Gastrocnemius medialis (tissue), 4 donors: ENCODE measurements around the gene ACIN1.
"Not testable (repeated sequence)": the region's sequence is repeated elsewhere in the genome, so short reads cannot be mapped to it uniquely, and the experiment has no call there.

ENCODE experiments used
- POLR2A ChIP-seq, 2 donors: fragments of 450-650 bp; IDR thresholded peaks; one replicate each; pipeline ENCODE4 v1.6.1; 2017; ENCODE audit warnings: antibody characterized with exemption in 2 of 2, mild to moderate bottlenecking in 2 of 2, moderate library complexity in 2 of 2
- TF ChIP-seq, protein P1 (sequence below), 5 experiments: fragments of 450-650 bp in 3 of 5; fragments of 200-600 bp in 2 of 5; sonication (generic) in 2 of 5; IDR thresholded peaks in 4 of 5; conservative IDR thresholded peaks in 1 of 5; 1 replicate in 4 of 5; 2 replicates in 1 of 5; pipeline ENCODE4 v1.5.1; 2016 to 2019; ENCODE audit warnings: antibody characterized with exemption in 5 of 5, mild to moderate bottlenecking in 3 of 5, moderate library complexity in 3 of 5

DNA sequence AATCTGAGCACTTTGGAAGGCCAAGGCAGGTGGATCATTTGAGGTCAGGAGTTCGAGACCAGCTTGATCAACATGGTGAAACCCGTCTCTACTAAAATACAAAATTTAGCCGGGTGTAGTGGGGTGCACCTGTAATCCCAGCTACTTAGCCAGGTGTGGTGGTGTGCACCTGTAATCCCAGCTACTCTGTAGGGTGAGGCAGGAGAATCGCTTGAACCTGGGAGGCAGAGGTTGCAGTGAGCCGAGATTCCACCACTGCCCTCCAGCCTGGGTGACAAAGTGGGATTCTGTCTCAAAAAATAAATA lies 81.2 kb downstream of the ACIN1 start:
- not testable (repeated sequence) for TF ChIP-seq POLR2A (IDR thresholded peaks at IDR 0.05)
- TF ChIP-seq, protein P1, sequence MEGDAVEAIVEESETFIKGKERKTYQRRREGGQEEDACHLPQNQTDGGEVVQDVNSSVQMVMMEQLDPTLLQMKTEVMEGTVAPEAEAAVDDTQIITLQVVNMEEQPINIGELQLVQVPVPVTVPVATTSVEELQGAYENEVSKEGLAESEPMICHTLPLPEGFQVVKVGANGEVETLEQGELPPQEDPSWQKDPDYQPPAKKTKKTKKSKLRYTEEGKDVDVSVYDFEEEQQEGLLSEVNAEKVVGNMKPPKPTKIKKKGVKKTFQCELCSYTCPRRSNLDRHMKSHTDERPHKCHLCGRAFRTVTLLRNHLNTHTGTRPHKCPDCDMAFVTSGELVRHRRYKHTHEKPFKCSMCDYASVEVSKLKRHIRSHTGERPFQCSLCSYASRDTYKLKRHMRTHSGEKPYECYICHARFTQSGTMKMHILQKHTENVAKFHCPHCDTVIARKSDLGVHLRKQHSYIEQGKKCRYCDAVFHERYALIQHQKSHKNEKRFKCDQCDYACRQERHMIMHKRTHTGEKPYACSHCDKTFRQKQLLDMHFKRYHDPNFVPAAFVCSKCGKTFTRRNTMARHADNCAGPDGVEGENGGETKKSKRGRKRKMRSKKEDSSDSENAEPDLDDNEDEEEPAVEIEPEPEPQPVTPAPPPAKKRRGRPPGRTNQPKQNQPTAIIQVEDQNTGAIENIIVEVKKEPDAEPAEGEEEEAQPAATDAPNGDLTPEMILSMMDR (IDR thresholded peaks at IDR 0.05 in 4 of 5, conservative IDR thresholded peaks at IDR 0.05 in 1 of 5): not testable (repeated sequence)
